ENCODE data around the gene TPPP2.
"Not testable (repeated sequence)": the region's sequence is repeated elsewhere in the genome, so short reads cannot be mapped to it uniquely, and the experiment has no call there.

The TPPP2 gene

DNA sequence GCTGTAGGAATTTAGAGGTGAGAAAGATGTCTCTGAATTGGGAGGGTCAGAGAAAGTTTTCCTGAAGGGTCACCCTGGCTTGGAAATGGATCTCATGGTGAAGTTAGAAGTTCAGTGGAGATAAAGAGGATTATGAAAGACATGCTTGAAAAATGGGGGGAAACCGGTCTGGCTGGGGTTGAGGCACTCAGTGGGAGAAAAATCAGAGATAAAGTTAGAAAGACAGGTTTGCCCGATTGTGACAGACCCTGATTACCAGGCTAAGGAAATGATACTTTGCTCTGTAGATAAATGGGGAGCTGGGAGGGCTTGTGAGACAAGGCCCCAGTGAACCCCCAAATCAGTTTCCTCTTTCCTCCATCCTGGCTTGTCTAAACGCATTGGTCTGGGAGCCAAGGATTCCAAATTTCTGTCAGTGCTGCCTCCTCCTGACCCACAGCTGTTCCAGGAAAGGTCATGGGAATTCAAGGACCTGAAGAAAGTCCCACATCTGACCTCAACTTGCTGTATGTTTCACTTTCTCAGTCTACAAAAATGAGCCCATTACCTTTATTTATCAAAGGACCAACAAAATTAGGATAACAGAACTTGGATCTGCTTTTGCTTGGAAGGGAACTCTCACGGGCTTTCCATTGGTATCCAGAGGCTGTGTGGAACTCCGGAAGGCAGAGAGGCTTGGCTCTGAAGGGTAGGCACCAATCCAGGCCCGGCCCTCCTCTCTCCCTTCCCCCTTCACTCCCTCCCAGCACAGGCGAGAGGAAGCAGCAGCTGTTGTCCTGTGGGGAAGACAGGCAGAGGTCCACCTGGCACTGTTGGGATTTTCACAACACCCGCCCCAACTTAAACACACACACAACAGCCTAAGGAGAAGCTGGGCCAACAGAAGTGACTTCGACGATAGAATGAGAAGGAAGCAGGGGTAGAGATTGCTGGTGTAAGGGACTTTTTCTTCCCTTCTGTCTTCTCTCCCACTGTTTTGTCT lies 8.7 kb downstream of the TPPP2 start:
- no peak for DNase-seq (ENCODE audit: low spot score)

DNA sequence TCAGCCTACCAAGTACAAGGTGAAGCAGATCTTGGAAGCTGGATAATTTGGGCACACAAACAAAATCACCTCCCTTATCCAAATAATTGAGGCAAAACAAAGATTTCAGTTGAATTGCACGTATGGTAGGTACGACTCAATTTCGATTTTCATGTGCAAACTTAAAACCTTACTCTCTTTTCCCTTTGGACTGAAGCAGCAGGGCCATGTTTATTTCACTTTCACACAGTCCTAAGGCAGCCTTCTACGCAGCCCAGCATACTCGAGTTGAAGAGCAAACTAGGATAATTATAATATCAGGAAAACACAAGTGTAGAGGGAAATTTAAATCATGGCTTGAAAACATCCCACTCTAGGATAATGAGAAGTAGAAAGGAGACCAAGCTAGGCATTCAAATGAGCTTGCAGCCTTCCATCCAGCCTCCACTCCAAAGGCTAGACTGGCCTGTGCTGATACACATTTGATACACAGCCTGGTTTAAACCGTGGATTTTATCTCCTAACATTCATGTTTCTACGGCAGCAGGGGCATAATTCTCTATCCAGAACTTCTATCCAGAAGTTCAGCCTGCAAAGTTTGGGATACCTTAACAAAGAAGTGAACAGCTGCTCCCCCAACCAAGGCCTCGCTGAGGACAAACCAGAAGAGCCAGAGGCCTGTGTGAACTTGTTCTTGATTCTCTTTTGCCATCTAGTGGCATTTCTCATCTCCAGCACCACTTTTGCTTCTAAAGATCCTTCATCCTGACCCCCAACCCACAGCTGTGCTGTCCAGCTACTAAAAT lies 9.8 kb downstream of the TPPP2 start:
- peak; percentile 42 for DNase-seq (ENCODE audit: low spot score)

DNA sequence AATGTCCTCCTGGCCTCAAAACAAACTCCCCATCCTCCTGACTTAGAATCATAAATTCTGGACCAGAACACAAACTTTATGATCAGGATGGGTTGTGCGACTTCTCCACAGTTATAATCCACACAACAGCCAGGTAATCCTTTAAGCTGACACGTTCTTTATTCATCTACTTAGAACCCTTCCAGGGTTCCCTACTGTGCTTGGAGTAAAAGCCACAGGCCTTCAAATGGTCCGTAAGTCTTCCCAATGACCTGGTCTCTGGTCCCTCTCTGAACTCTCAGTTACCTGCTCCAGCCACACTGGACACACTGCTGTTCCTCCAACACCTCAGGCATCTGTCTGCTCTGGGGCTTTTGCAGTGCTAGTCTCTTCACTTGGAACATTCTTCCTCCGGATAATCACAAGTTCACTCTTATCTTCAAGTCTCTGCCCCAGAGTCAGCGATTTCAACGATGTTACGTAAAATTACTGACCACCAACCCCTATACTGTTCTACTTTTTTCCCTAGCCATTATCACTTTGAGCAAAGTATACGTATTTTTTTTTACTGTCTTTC lies 10.4 kb downstream of the TPPP2 start:
- no peak for DNase-seq (ENCODE audit: low spot score)

DNA sequence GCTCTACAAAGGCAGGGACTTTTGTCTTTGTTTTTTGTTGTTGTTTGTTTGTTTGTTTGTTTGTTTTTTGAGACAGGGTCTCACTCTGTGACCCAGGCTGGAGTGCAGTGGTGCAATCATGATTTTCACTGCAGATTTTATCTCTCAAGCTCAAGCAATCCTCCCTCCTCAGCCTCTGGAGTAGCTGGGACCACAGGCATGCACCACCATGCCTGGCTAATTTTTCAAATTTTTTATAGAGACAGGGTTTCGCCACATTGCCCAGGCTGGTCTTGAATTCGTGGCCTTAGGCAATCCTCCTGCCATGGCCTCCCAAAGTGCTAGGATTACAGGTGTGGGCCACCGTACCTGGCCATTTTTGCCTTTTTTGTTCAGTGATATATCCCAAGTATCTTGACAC lies 10.9 kb downstream of the TPPP2 start:
- DNase-seq (ENCODE audit: low spot score) = not testable (repeated sequence)

DNA sequence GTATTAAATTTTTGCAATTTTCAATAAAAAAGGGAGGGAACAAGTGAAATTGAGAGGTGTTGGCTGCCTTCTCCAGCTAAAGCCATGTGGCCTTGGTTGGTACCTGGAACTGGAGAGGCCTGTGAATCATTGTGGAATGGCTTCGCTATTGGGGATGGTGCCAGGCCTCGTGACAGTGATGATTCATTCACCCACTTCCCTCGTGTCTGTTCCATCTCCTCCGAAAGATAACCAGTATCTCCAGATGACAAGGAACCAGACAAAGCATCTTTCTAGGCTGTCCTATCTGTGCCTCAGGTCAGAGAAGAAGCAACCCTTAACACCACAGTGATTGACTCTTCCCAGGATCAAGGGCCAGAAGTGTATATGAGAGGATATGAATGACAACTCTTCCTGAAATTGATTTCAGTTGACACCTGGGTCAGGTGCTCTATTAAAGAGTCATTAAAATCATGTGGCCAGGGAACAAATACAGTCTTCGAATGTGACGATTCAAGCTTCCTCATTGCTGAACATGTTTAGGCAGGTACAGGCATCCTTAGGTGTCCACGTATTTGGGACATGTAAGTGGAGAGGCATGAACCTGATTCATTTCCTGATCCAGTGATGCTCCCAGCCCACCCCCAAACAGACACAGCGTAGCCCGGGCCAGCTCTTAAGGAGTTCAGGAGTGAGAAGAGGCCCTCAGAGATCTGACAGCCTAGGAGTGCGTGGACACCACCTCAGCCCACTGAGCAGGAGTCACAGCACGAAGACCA lies 11.8 kb downstream of the TPPP2 start, which contains the start of gene RNASE7:
Gene RNASE7 (plus strand): TSS at position 687 of the 758 bp plus-strand sequence. CDS start 631 bp downstream, outside the sequence.
- no peak for DNase-seq (ENCODE audit: low spot score)

DNA sequence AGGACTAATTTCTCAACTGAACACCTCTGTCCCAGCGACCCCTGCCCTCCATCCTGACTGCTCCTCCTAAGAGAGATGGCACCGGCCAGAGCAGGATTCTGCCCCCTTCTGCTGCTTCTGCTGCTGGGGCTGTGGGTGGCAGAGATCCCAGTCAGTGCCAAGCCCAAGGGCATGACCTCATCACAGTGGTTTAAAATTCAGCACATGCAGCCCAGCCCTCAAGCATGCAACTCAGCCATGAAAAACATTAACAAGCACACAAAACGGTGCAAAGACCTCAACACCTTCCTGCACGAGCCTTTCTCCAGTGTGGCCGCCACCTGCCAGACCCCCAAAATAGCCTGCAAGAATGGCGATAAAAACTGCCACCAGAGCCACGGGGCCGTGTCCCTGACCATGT lies 12.9 kb downstream of the TPPP2 start:
- DNase-seq (ENCODE audit: low spot score) = no peak

DNA sequence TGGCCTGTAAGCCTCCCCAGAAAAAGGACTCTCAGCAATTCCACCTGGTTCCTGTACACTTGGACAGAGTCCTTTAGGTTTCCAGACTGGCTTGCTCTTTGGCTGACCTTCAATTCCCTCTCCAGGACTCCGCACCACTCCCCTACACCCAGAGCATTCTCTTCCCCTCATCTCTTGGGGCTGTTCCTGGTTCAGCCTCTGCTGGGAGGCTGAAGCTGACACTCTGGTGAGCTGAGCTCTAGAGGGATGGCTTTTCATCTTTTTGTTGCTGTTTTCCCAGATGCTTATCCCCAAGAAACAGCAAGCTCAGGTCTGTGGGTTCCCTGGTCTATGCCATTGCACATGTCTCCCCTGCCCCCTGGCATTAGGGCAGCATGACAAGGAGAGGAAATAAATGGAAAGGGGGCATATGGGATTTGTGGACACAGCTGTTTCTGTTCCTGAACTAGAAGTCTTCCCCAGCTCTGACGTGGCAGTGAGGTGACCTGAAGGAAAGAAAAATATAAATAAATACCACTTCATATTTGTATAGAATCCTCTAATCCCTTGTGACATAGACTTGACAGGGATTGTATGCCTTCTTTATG lies 13.5 kb downstream of the TPPP2 start:
- no peak for DNase-seq (ENCODE audit: low spot score)

DNA sequence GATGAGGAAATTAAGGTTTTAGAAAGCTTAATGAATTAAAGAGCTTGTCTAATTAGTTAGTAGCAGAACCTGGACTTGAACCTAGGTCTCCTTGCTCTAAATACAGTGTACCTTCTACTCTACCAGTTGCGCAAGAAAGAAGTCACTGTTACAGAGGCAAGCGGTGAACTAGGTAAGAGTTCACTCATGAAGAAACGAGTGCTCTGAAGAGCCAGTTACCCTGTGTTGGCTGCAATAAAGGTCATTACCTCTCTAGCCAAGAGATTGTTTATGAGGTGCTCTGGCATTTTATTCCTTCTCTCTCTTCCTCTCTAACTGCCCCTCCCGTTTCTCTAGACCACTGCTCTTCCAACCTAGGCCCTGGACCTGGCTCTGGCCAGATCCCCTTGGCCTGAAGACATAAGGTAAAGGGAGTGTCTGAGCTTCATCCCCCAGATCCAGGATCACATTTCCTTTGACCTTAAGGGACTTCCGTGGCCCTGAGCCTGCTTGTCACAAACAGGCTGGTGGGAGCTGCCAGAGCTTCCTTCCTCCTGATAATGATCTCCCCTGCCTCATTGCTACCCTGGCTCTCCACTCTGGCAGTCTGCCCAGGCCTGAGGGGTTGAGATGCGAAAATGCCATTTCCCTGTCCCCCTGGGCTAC lies 14.1 kb downstream of the TPPP2 start:
- peak; percentile 32 for DNase-seq (ENCODE audit: low spot score)

DNA sequence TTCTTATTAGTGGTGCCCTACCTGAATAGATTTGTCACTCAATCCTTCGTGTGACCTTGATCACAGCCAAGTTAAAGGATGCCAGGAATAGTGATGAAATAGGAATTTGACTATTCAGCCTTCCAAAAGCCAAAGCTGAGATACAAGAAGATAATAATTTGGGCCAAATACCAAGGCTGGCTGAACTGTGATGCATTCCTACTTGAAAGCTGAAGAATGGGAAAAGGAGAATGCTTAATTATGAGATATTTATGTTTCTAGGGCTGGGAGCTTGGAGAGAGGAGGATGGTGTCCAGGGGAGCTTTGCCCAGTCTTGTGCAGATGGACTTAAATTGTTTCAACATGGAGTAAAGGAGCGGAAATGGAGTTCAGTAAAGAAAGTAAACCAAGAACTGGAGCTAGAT lies 17.4 kb downstream of the TPPP2 start:
- DNase-seq (ENCODE audit: low spot score) = no peak

DNA sequence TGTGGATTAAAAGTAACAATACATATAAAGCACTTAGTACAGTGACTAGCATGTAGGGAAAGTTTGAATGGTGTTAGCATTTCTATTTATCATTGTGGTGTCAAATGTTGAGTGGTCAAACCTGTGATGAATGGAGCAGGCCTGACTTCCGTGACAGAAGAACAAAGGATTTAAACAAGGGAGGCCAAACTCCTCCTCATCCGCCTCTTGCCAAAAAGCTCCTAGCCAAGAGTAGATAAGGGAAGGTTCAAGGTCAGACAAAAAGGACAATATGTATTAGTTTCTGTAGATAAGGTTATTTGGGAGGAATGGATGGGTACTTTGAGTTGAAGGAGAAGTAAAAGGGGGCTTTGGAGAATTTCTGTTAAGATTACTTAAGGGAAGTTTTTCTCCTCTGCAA lies 18.6 kb downstream of the TPPP2 start:
- DNase-seq (ENCODE audit: low spot score) = no peak

DNA sequence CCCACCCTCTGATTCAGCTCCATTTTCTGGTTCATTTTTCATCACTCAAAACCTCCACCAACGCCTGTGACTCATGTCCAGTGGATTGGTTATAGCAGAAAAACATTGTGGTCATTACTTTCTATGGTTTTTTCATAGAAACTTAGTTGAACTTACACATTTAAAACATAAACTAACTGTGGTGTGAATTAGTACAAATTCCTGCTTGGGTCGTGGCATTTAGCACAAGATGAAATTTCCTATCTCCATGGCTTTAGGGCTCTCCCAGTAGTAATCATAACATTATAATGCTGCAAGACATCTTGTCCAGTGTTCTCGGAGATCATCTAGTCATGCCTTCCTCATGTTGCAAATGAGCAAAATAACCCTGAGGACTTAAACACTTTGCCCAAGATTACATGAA lies 19.3 kb downstream of the TPPP2 start:
- no peak for DNase-seq (ENCODE audit: low spot score)

DNA sequence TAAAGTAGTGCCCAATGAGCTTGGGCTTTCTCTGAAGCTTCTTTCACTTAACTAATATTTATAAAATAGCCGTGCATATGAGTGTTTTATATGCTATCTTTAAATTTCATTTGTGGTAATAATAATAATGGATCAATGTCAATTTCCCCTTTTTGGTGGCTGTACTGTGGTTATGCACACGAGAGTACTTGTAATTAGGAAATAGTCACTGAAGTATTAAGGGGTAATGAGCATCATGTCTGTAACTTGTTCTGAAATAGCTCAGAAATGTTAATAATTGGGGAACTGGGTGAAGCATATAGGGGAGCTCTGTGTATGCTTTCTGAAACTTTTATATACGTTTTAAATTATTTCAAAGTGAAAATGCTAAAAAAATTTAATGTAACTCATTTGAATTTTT lies 20.6 kb downstream of the TPPP2 start:
- no peak for DNase-seq (ENCODE audit: low spot score)

DNA sequence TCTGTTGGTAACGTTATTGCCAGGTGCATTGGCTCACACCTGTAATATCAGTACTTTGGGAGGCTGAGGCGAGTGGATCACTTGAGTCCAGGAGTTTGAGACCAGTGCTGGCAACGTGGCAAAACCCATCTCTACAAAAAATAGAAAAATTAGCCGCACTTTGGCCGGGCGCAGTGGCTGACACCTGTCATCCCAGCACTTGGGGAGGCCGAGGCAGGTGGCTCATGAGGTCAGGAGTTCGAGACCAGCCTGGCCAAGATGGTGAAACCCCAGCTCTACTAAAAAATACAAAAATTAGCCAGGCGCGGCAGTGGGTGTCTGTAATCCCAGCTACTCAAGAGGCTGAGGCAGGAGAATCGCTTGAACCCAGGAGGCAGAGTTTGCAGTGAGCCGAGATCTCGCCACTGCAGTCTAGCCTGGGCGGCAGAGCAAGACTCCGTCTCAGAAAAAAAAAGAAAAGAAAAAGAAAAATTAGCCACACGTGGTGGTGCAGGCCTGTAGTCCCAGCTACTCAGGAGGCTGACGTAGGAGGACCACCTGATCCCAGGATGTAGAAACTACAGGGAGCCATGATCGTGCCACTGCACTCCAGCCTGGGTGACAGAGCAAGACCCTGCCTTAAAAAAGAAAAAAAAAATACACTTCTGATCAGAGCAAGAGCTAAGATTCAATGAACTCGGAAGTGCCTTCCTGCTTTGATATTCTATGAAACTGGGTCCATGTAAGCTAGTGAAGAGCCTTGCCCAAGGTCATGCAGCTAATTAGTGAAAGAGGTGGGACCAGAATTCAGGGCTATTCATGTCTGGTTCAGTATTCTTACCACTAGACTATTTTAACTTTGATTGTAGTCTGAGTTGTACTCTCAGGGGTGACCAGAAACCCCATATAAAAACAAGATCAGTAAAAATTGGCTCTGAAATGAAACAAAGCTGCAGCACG lies 23.4 kb downstream of the TPPP2 start:
- no peak for DNase-seq (ENCODE audit: low spot score)

DNA sequence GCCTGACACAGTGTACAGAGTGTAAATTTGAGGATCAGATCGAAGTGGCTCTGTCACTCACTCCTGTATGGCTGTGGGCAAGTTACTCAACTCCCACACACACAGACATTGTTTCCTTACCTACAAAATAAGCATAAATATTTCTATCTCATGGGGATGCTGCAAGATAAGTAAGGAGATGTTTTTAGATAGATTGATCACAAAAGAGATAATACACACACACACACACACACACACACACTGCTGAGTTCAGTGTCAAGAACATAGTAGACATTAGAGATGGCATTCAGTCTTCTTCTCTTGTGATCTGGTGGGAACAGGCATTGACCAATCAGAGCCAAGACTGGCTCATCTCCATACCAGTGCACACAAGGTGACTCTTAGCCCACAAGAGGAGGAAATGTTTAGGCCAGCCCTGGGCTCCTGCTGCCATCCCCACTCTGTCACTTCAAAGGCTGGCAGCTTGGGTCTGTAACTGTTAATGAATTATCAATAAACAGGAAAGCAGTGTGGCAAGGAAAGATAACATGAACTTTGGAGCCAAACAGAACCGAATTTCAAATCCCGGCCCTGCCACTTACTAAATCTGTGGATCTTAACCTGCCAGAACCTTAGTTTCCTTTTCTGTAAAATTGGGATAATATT lies 24.2 kb downstream of the TPPP2 start:
- no peak for DNase-seq (ENCODE audit: low spot score)

DNA sequence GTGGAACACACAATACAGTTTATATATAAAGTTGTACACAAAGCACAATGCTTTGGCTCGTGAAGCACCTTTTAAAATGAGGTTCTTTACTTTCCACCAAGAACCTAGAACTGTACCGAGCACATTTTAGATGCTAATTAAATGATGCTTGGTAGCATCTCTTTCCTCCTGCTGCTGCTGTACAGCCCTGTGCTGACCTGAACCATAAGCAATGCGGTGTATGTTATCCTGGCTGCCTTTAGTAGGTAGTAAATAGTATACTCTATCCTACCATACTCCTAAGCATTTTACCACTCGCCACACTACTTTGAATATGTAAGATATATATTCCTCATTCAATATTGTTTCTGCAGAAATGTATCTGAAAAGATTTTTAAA lies 24.7 kb downstream of the TPPP2 start:
- no peak for DNase-seq (ENCODE audit: low spot score)

DNA sequence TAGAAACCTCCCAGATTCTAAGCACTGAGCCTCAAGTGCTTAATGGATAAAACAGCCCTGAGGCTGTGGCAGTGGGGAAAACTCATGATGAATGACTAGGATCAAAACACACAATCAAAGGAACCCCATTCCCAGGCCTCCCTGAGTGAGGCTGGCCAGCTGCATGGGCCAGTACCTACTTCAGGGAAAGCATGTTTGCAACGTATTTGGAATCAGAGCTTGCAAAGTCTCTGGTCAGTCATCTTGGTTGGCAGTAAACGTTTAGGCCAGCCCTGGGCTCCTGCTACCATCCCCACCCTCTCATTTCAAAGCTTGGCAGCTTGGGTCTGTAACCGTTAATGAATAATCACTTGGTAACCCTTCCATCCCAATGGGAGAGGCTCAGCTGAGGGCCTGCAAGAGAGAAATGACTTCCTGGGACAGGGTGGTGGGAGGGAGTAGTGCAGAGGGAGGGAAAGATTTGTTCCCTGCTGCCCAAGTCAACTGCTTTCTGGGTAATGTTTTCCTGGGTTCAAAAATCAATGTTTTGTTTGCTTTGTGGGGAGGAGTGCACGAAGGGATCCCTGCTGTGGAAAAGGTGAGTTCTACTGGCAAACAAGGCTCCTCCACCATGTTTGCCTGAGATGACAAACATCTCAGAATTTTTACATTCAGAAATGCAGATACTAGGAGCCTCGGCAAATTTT lies 25.6 kb downstream of the TPPP2 start:
- no peak for DNase-seq (ENCODE audit: low spot score)

DNA sequence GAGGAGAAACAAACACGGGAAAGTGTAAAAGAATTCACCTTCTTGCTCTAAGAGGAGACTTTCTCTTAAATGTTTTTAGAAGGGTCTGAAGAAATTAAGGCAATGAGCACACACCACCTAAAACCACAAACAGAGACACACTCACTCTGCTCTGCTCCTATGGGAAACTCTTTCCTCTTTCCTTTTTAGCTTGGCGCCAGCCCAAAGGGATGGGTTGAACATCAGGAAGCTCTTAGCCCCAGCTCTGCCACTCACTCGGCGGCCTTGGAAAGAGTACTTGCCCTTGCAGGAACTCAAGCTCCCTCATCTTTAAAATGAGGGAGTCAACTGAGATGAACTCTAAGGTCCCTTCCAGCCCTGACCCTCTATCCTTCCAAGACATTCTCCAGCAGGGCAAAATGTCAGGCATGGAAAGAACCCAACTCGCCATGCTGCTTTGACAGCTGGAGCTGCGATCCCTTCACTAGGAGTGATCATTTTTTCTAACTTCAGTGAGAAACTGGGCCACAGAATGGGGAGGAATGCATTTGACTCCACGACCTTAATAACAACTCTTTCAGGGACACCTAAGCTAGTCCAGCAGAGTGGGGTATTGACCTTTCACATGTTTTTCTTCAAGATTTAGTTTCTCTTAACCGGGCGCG lies 26.6 kb downstream of the TPPP2 start:
- no peak for DNase-seq (ENCODE audit: low spot score)
